Measurements from ENCODE around the gene DDX54.

Gene DDX54

GRCh38 chr12:113189361-113189760, 4.1 kb upstream of the DDX54 start:
- no peak for DNase-seq

DNA sequence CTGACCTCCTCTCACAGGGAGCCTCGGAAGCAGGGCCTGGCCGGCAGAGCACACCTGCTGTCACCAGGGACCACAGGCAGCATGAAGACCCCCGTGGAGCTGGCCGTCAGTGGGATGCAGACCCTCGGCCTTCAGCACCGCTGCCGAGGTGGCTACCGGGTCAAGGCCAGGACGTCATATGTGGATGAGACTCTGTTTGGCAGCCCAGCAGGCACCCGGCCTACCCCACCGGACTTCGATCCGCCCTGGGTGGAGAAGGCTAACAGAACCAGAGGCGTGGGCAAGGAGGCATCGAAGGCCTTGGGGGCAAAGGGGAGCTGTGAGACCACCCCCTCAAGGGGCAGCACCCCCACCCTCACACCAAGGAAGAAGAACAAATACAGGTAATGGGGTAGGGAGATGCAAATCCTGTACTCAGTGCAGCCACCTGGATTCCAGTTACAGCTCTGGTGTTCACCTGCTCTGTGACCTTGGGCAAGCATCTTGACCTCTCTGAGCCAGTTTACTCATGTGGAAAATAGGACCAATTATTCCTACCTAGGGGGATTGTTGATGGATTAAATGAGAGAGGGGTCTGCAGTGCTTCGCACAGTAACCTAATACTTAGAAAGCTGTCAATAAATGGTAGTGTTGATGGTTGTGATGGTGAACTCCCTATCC, 1.5 kb upstream of the DDX54 start:
- DNase-seq = no peak

DNA sequence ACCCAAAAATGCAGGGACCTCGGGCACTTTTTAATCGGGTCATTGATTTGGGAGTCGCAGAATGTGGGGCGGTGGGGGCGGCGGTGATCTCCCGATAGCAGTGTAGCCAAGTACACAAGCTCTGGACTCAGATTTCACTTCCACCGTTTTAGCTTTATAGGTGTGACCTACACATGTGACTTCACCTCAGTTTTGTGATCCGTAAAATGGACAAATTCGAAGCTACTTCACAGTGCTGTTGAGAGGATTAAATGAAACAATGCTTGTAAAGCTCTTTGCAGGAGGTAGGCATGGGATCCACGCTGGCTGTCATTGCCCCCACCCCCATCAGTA, 721 bp upstream of the DDX54 start:
- DNase-seq = no peak

GRCh38 chr12:113184900-113185179, 438 bp downstream of the DDX54 start:
- peak; percentile 94 for DNase-seq

DNA sequence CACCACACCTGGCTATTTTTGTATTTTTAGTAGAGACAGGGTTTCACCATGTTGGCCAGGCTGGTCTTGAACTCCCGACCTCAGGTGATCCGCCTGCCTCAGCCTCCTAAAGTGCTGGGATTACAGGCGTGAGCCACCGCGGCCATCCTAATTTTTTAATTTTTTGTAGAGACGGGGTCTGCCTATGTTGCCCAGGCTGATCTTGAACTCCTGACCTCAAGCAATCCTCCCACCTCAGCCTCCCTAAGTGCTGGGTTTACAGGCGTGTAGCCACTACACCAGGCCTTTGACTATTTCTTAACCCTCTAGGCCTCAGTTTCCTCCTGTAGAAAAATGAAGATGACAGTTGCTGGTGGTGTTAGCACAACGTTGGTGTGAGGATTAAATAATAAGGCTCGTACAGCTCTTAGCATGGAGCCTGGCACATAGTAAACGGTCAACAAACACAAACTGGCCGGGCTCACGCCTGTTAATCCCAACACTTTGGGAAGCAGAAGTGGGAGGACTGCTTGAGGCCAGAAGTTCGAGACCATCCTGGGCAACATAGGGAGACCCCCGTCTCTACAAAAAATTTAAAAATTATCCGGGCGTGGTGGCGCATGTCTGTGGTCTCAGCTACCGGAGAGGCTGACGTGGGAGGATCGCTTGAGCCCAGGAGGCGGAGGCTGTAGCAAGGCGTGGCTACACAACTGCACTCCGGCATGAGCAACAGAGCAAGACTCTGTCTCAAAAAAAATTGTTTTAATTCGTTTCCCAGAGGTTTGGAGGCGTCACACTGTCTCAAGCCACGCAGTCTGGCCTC, 979 bp downstream of the DDX54 start:
- no peak for DNase-seq

DNA sequence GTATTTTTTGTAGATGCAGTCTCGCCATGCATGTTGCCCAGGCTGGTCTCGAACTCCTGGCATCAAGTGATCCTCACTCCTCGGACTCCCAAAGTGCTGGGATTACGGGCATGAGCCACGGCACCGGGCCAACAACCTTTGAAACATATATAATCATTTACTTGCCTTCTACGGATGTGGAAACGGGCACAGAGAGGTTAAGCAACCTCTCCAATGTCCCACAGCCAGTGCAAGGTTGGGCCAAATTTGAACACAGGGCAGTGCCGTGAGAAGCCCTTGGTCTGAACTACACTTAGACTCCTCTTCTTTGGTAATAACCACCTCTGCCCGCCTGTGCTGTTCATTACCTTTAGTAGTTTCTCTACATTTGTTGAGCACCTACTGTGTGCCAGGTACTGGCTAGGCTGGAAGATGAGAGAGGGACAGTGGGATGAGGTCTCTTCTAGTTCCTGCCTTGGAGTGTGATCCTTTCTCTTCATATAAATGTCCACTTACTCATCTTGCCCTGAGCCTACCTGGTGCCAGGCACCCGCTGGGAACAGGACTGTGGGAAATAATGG, 2.2 kb downstream of the DDX54 start:
- DNase-seq = no peak

- no peak for DNase-seq
Observed at GRCh38 chr12:113181975-113182374, 3.3 kb downstream of the DDX54 start.

DNA sequence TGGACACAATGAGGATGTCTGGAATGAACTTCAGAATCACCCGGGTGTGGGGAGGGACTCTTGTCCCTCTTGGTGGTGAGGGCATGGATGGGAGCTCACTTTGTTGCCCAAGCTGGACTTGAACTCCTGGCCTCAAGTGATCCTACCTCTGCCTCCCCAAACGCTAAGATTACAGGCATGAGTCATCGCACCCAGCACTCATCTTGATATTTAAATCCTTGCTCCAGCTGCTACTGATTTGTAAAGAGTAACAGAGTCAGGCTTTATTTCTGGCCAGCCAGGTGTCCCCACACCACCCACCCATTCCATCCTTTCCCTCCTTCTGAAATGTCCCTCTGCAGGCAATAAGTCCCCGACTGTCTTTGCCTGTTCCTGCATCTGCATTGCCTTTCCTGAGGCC, 4.9 kb downstream of the DDX54 start:
- no peak for DNase-seq

DNA sequence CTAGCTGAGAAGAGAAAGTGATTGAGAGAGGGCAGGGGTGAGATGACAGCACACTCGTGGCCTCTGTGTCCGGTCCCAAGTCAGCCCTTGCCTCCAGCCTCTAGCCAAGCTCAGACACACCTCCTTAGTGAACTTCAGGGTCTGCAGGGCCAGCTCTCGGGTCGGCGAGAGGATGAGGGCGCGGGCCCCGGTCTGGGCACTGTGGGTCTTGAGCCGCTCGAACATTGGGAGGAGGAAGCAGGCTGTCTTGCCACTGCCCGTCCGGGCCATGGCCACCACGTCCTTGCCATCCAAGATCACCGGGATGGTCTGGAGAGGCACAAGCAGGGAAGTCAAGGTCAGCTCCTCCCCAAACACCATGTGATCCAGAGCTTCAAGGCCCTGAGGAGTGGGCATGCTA, 6.3 kb downstream of the DDX54 start:
- no peak for DNase-seq

DNA sequence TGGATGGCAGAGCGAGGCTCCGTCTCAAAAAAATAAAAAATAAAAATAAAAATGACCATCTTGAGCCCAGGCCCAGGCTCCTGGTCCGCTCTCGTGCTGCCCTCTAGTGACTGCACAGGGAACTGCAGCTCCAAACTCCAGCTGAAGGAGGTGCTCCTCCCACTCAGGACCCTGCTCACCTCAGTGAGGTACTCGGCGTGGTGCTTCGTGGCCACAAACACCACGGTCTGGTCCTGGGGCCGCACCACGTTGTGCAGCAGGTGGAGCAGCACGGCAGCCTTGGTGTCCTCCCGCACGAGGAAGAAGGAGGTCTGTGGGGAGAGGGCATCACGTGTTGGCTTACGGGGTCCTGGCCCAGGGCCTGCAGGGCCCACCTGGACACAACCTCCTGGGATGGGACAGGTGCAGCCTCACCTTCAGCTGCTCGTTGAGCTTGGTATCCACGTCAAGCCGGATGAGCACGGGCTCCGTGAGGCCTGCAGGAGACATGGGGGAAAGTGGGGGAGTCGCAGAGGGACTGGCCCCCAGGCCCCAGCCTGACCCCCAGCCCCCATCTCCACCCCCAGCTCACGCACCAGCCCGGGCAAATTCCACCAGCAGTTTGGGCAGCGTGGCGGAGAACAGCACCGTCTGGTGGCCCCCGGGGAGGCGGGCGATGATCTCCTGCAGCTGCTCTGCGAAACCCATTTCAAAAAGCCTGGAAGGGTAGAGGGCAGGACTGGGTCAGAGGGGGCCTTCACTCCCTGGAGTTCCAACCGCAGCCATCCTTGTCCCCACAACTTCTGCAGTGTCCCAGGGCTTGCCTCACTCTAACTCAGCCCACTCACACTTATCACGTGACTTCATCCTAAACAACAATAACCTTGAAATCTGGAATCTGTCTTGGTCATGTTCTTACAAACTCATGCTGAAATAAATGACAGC, 10.6 kb downstream of the DDX54 start:
- DNase-seq = peak; percentile 77

GRCh38 chr12:113173081-113173698, 12.1 kb downstream of the DDX54 start:
- no peak for DNase-seq

DNA sequence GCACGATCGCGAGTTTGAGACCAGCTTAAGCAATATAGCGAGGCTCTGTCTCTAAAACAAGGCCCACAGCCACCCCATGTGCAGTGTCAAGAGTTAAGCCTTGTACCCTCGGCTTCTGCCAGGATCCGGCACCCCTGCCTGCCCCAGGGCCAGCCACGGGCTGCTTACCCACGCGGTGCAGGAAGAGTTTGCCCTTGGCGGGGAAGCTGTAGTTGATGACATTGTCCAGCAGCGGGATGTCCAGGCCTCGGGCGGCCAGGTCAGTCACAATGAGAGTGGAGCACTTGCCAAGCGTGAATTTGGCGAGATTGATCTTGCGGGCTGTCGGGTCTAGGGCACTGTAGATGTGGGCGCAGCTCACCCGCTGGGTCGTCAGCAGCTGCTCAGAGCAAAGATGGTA, 13.1 kb downstream of the DDX54 start:
- DNase-seq = no peak

- DNase-seq = no peak
Observed at GRCh38 chr12:113171543-113171942, 13.7 kb downstream of the DDX54 start.

DNA sequence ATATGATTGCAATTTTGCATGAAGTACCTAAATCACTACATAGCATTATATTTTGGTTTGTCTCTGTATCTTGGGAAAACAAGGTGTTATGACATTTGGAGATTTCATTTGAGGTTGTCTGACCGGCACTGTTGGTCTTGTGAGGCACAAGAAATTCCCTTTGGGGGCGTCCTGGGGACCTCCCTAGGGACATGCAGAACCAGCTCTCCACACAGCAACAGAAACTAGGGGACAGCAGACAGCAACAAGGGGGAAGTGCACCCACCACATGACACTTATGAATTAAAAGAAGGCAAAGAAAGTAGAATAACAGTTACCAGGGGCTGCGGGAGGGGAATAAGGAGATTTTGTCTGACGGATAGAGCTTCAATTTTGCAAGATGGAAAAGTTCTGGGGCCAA, 14.4 kb downstream of the DDX54 start:
- DNase-seq = no peak

DNA sequence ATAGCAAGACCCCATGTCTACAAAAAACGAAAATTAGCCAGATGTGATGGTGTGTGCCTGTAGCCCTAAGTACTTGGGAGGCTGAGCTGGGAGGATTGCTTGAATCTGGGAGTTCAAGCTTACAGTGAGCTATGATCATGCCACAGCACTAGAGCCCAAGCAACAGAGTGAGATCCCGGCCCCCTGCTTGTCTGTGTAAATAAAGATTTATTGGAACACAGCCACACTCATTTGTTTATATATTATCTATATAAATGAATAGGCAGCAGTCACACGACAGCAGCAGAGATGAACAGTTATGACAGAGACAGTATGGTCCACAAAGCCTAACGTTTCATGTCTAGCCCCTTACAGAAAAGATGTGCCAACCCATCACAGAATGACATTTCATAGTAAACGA, 14.8 kb downstream of the DDX54 start:
- DNase-seq = no peak

GRCh38 chr12:113169697-113170096, 15.6 kb downstream of the DDX54 start:
- no peak for DNase-seq

- DNase-seq = no peak
Observed at GRCh38 chr12:113167868-113168267, 17.4 kb downstream of the DDX54 start.

- DNase-seq = no peak
Observed at GRCh38 chr12:113165521-113166450, 19.5 kb downstream of the DDX54 start.

DNA sequence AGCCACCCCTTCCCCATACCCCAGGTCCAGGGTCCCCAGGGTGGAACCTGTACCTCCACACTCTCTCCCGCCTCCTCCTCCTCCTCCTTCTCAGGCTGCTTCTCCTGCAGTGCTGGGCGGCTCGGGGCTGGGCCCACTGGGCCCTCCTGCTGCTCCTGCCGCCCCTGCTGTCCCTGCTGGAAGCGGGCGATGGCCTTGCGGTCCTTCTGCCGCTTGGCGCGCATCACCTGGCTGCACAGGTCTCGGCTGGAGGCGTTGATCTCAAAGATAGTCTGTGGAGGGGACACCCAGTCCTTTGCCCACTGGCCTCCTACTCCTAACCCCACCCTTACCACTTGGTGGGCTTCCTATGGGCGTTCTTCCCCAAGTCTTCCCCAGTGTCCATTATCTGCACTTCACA, 21.3 kb downstream of the DDX54 start:
- no peak for DNase-seq

GRCh38 chr12:113163030-113163360, 22.3 kb downstream of the DDX54 start:
- no peak for DNase-seq

GRCh38 chr12:113162102-113163029, 22.9 kb downstream of the DDX54 start:
- DNase-seq = no peak
